PFSK-1 (cell line): ENCODE data around the gene TTC4.

Experiments
- FOXP2 ChIP-seq: optimal IDR thresholded peaks from 2 replicates; pipeline ENCODE3; 2011; ENCODE audit warnings: borderline replicate concordance, control low read depth, inconsistent platforms; ENCODE audit not compliant: insufficient read depth; ENCODE audit errors: extremely low read length, extremely low read depth
- POLR2AphosphoS5 ChIP-seq: IDR thresholded peaks from 2 replicates; pipeline ENCODE4 v1.6.1; 2012; ENCODE audit warnings: low read depth, mild to moderate bottlenecking, control low read depth, low read length, moderate library complexity
- REST ChIP-seq, 2 experiments: IDR thresholded peaks; 2 replicates each; pipeline versions ENCODE4 v1.6.1 to v1.8.0; 2011 to 2012; ENCODE audit warnings: low read depth in 2 of 2, low read length in 2 of 2, control low read depth in 1 of 2, inconsistent platforms in 1 of 2, mild to moderate bottlenecking in 1 of 2, moderate library complexity in 1 of 2; ENCODE audit not compliant: insufficient read depth in 1 of 2
- SIN3A ChIP-seq: IDR thresholded peaks from 2 replicates; pipeline ENCODE4 v1.6.1; 2012; ENCODE audit warnings: mild to moderate bottlenecking, low read length, moderate library complexity, borderline replicate concordance; ENCODE audit not compliant: insufficient read depth
- TAF1 ChIP-seq: IDR thresholded peaks from 2 replicates; pipeline ENCODE4 v1.6.1; 2012; ENCODE audit warnings: low read length, control low read depth, borderline replicate concordance; ENCODE audit not compliant: insufficient read depth

TTC4 gene

DNA sequence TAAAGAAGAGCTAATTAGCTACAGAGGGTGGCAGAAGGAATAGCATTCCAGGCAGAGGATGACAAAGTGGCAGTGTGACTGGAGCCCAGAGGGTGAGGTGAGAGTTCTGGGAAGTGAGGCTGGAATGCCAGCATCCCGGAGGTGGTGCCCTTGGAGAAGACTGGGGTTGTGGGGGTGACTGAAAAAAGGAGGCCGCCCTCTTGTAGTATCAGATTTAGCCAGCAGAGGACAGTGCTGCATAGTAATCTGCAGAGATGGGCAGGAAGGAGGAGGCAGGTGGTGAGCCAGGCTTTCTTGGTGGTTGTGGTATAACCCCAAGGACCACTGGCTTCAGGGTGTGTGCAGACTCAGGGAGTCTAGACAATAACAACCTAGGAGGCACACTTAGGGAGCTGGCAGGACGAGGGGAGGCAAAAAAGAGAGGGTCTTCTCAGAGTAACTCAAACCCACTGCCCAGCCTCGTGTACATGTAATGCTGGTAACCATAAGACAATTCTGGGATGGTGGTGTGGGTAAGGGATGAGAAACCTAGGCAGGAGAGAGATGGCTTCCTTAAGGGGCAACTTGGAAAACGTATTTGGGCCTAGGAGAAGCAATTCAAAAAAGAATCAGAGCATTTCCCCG is 43.6 kb upstream of the TTC4 start:
- TF ChIP-seq SIN3A (no peak), FOXP2 (no peak), REST (IDR thresholded peaks at IDR 0.05; ENCODE audit: insufficient read depth in 1 of 2, low read depth in 2 of 2, low read length in 2 of 2) (no peak), TAF1 (no peak), POLR2AphosphoS5 (no peak)

- no peak for TF ChIP-seq POLR2AphosphoS5
- no peak for TF ChIP-seq SIN3A
- no peak for TF ChIP-seq REST (IDR thresholded peaks at IDR 0.05; ENCODE audit: insufficient read depth in 1 of 2, low read depth in 2 of 2, low read length in 2 of 2)
- no peak for TF ChIP-seq TAF1
- TF ChIP-seq FOXP2, result no peak
These were observed 36.7 kb upstream of the TTC4 start for GRCh38 chr1:54678776-54679643.

- TF ChIP-seq SIN3A, result no peak
- no peak for TF ChIP-seq REST (IDR thresholded peaks at IDR 0.05; ENCODE audit: insufficient read depth in 1 of 2, low read depth in 2 of 2, low read length in 2 of 2)
- TF ChIP-seq TAF1, result no peak
- no peak for TF ChIP-seq POLR2AphosphoS5
- no peak for TF ChIP-seq FOXP2
These were observed 36.0 kb upstream of the TTC4 start for GRCh38 chr1:54679706-54680105.

- TF ChIP-seq TAF1 (no peak), POLR2AphosphoS5 (no peak), SIN3A (no peak), REST (IDR thresholded peaks at IDR 0.05; ENCODE audit: insufficient read depth in 1 of 2, low read depth in 2 of 2, low read length in 2 of 2) (no peak), FOXP2 (no peak)
These were observed 35.3 kb upstream of the TTC4 start for GRCh38 chr1:54680387-54680786.

GRCh38 chr1:54681358-54681757 is 34.3 kb upstream of the TTC4 start:
- no peak for TF ChIP-seq FOXP2
